Esophagus muscularis mucosa (tissue), 4 donors: ENCODE data around the gene NEUROD1. TPM values are rescaled to one million over a fixed set of nuclear protein-coding genes. Genes with fewer than 3 reads are reported as not detected.

Experiments used
- DNase-seq: peaks from one replicate; pipeline ENCODE4 v3.0.0-alpha.2; 2017; ENCODE audit errors: extremely low spot score
- H3K27ac ChIP-seq, 4 donors: fragments of 200-600 bp; sonication (generic); replicated peaks in 1 of 4; 1 replicate in 3 of 4; 2 replicates in 1 of 4; pipeline ENCODE4 v1.5.1; 2016 to 2019; ENCODE audit warnings: mild to moderate bottlenecking in 1 of 4
- H3K27me3 ChIP-seq, 4 donors: fragments of 200-600 bp; sonication (generic); one replicate each; pipeline versions ENCODE4 v1.5.1 to v1.6.0; 2016 to 2019
- H3K36me3 ChIP-seq, 4 donors: fragments of 200-600 bp; sonication (generic); one replicate each; pipeline ENCODE4 v1.5.1; 2016 to 2019
- H3K4me1 ChIP-seq, 4 donors: fragments of 200-600 bp; sonication (generic); one replicate each; pipeline ENCODE4 v1.5.1; 2016 to 2019
- H3K4me3 ChIP-seq, 4 donors: fragments of 200-600 bp; sonication (generic); 1 replicate in 2 of 4; 2 replicates in 2 of 4; pipeline ENCODE4 v1.5.1; 2016 to 2019; ENCODE audit warnings: mild to moderate bottlenecking in 4 of 4, moderate library complexity in 1 of 4
- H3K9me3 ChIP-seq, 4 donors: fragments of 200-600 bp; sonication (generic); 1 replicate in 3 of 4; 2 replicates in 1 of 4; pipeline ENCODE4 v1.5.1; 2016 to 2019
- CTCF ChIP-seq, 3 experiments: fragments of 200-600 bp in 2 of 3; fragments of 450-650 bp in 1 of 3; sonication (generic) in 2 of 3; IDR thresholded peaks; one replicate each; pipeline ENCODE4 v1.5.1; 2017 to 2019; ENCODE audit warnings: antibody characterized with exemption in 3 of 3, mild to moderate bottlenecking in 2 of 3, moderate library complexity in 1 of 3
- EP300 ChIP-seq: sonication (generic); formaldehyde crosslinking; IDR thresholded peaks from one replicate; pipeline ENCODE4 v1.6.1; 2017; ENCODE audit warnings: antibody characterized with exemption
- POLR2A ChIP-seq: fragments of 450-650 bp; IDR thresholded peaks from one replicate; pipeline ENCODE4 v1.6.1; 2017; ENCODE audit warnings: antibody characterized with exemption, moderate library complexity, mild to moderate bottlenecking, low read depth
- POLR2AphosphoS5 ChIP-seq, 2 donors: sonication (generic); formaldehyde crosslinking; IDR thresholded peaks; one replicate each; pipeline ENCODE4 v1.6.1; 2017; ENCODE audit warnings: antibody characterized with exemption in 2 of 2
- WGBS: methylation state at CpG from one replicate; pipeline ENCODE4 v1.1.5; 2018; 5-methylcytosine and 5-hydroxymethylcytosine counted together
- intact Hi-C: fragments of 100-400 bp; cut with DNase I; formaldehyde crosslinking; loops from one replicate; pipeline ENCODE4 v1.15.1; 2023
- total RNA-seq, 4 donors: library from RNA; depleted of rRNA; stranded (reverse); fragments of >200 nt; gene quantifications; one replicate each; pipeline versions ENCODE4 v1.1.0 to v1.2.1, GENCODE V29; 2016

NEUROD1 gene
- total RNA-seq, 4 donors from 2014 or later = not detected

- DNase-seq = no peak
- Histone ChIP-seq H3K27ac (no peak overlapping the region), H3K36me3 (no peaks in the 10 kb centered on the region), H3K4me3 (peak overlapping the region; percentile 30 to 40 (median 32)), H3K9me3 (no peaks in the 10 kb centered on the region), H3K4me1 (peaks cover 17 to 44% (median 39%) of the 10 kb centered on the region in 4 donors), H3K27me3 (peaks cover 3 to 86% (median 53%) of the 10 kb centered on the region in 4 donors)
- TF ChIP-seq POLR2AphosphoS5 (IDR thresholded peaks at IDR 0.05) (no peak), CTCF (IDR thresholded peaks at IDR 0.05) (no peak), EP300 (no peak), POLR2A (no peak)
- intact Hi-C loops = no loop called here
- 4% methylated on average over 44 of the region's 85 CpGs for WGBS
These were observed 3.5 kb upstream of the NEUROD1 start for GRCh38 chr2:181683518-181684453.

GRCh38 chr2:181682795-181683517 lies 2.6 kb upstream of the NEUROD1 start:
- no peak for DNase-seq
- no peak for TF ChIP-seq POLR2A
- no peak for TF ChIP-seq EP300
- TF ChIP-seq POLR2AphosphoS5 (IDR thresholded peaks at IDR 0.05) = no peak
- TF ChIP-seq CTCF (IDR thresholded peaks at IDR 0.05) = no peak
- Histone ChIP-seq H3K27ac (no peak overlapping the region), H3K4me3 (peak overlapping the region; percentile 30 to 40 (median 32)), H3K36me3 (no peaks in the 10 kb centered on the region), H3K27me3 (peaks cover 3 to 86% (median 60%) of the 10 kb centered on the region in 4 donors), H3K4me1 (peaks cover 17 to 44% (median 39%) of the 10 kb centered on the region in 4 donors), H3K9me3 (no peaks in the 10 kb centered on the region)
- 4% methylated on average over 42 of the region's 42 CpGs for WGBS
- intact Hi-C loops = no loop called here

- intact Hi-C loops = no loop called here
- no peaks in the 10 kb centered on the region for H3K9me3 ChIP-seq
- no peak for DNase-seq
- H3K4me1 ChIP-seq = peaks cover 17 to 44% (median 39%) of the 10 kb centered on the region in 4 donors
- H3K4me3 ChIP-seq = no peak overlapping the region
- no peak overlapping the region for H3K27ac ChIP-seq
- TF ChIP-seq POLR2A = no peak
- TF ChIP-seq POLR2AphosphoS5 (IDR thresholded peaks at IDR 0.05) = no peak
- no peaks in the 10 kb centered on the region for H3K36me3 ChIP-seq
- WGBS = 13% methylated on average over 23 of the region's 24 CpGs
- peaks cover 3 to 86% (median 61%) of the 10 kb centered on the region in 4 donors for H3K27me3 ChIP-seq
These were observed 1.9 kb upstream of the NEUROD1 start for GRCh38 chr2:181682026-181682789.

- intact Hi-C loops = no loop called here
- no peak for DNase-seq
- peak overlapping the region in 3 of 4 donors; percentile 3 to 12 (median 8) for H3K4me3 ChIP-seq
- H3K27ac ChIP-seq = no peak overlapping the region
- H3K9me3 ChIP-seq = no peaks in the 10 kb centered on the region
- H3K27me3 ChIP-seq = peaks cover 3 to 86% (median 60%) of the 10 kb centered on the region in 4 donors
- TF ChIP-seq POLR2A (no peak), EP300 (no peak)
- peaks cover 17 to 44% (median 39%) of the 10 kb centered on the region in 4 donors for H3K4me1 ChIP-seq
- no peaks in the 10 kb centered on the region for H3K36me3 ChIP-seq
- WGBS = 11% methylated on average over 34 of the region's 38 CpGs
These were observed 857 bp upstream of the NEUROD1 start for GRCh38 chr2:181680937-181681811.

GRCh38 chr2:181679544-181679979 lies 755 bp downstream of the NEUROD1 start:
- Histone ChIP-seq H3K27ac (no peak overlapping the region), H3K36me3 (no peaks in the 10 kb centered on the region), H3K4me3 (no peak overlapping the region), H3K4me1 (peaks cover 17 to 41% (median 38%) of the 10 kb centered on the region in 4 donors), H3K27me3 (peaks cover 3 to 81% (median 59%) of the 10 kb centered on the region in 4 donors), H3K9me3 (no peaks in the 10 kb centered on the region)
- no peak for TF ChIP-seq POLR2A
- TF ChIP-seq CTCF (IDR thresholded peaks at IDR 0.05) = no peak
- no peak for TF ChIP-seq POLR2AphosphoS5 (IDR thresholded peaks at IDR 0.05)
- no peak for TF ChIP-seq EP300
- WGBS = 2% methylated on average over 20 of the region's 20 CpGs
- intact Hi-C loops = no loop called here
- DNase-seq = no peak
